MM.1S (cell line): Measurements from ENCODE around the gene CHST10.
A peak's percentile ranks its signal among the peaks of the same experiment; 100 is the strongest.

ENCODE experiments used
- DNase-seq: peaks from one replicate; pipeline ENCODE4 v3.0.0-alpha.2; 2015
- H2AFZ ChIP-seq: fragments of 300-600 bp; sonication (generic); 2 replicates; pipeline ENCODE4 v1.6.0; 2016; ENCODE audit warnings: antibody characterized with exemption, low read length
- H3F3A ChIP-seq: fragments of 300-600 bp; sonication (generic); 2 replicates; pipeline ENCODE4 v1.6.1; 2016; ENCODE audit warnings: mild to moderate bottlenecking, antibody characterized with exemption, low read length, moderate library complexity, mixed read lengths; ENCODE audit not compliant: insufficient read depth
- H3K27ac ChIP-seq: fragments of 300-600 bp; sonication (generic); 2 replicates; pipeline ENCODE4 v1.5.1; 2016; ENCODE audit warnings: mild to moderate bottlenecking, low read length
- H3K27me3 ChIP-seq: fragments of 300-600 bp; sonication (generic); replicated peaks from 2 replicates; pipeline ENCODE4 v1.6.0; 2016; ENCODE audit warnings: low read length; ENCODE audit not compliant: insufficient read depth
- H3K36me3 ChIP-seq: fragments of 300-600 bp; sonication (generic); replicated peaks from 2 replicates; pipeline ENCODE4 v1.6.1; 2016; ENCODE audit warnings: mild to moderate bottlenecking, low read length, mixed read lengths; ENCODE audit not compliant: insufficient read depth
- H3K4me1 ChIP-seq: fragments of 300-600 bp; sonication (generic); 2 replicates; pipeline ENCODE4 v1.6.1; 2016; ENCODE audit warnings: low read length, mixed read lengths
- H3K4me2 ChIP-seq: fragments of 300-600 bp; sonication (generic); 2 replicates; pipeline ENCODE4 v1.6.0; 2016; ENCODE audit warnings: low read depth, low read length
- H3K4me3 ChIP-seq: fragments of 300-600 bp; sonication (generic); 2 replicates; pipeline ENCODE4 v1.5.1; 2016; ENCODE audit warnings: low read length, mixed read lengths
- H3K79me2 ChIP-seq: fragments of 300-600 bp; sonication (generic); 2 replicates; pipeline ENCODE4 v1.6.1; 2016; ENCODE audit warnings: mixed run types, low read length, mixed read lengths
- H3K9ac ChIP-seq: fragments of 300-600 bp; sonication (generic); 2 replicates; pipeline ENCODE4 v1.6.1; 2016; ENCODE audit warnings: low read length, mixed read lengths
- H3K9me2 ChIP-seq: fragments of 300-600 bp; sonication (generic); replicated peaks from 2 replicates; pipeline ENCODE4 v1.6.1; 2016; ENCODE audit warnings: mild to moderate bottlenecking, low read length, mixed read lengths; ENCODE audit not compliant: insufficient read depth
- H3K9me3 ChIP-seq: fragments of 300-600 bp; sonication (generic); replicated peaks from 2 replicates; pipeline ENCODE4 v1.6.1; 2016; ENCODE audit warnings: mild to moderate bottlenecking, low read length, mixed read lengths; ENCODE audit not compliant: insufficient read depth
- H4K20me1 ChIP-seq: fragments of 300-600 bp; sonication (generic); 2 replicates; pipeline ENCODE4 v1.6.1; 2016; ENCODE audit warnings: mild to moderate bottlenecking, low read length, moderate library complexity, mixed read lengths; ENCODE audit not compliant: insufficient read depth
- EZH2 ChIP-seq: fragments of 300-600 bp; sonication (generic); optimal IDR thresholded peaks from 2 replicates; pipeline ENCODE3; 2017; ENCODE audit warnings: low read depth, mild to moderate bottlenecking, antibody characterized with exemption, low read length, mixed read lengths
- EZH2phosphoT487 ChIP-seq: fragments of 300-600 bp; sonication (generic); IDR thresholded peaks from 2 replicates; pipeline ENCODE4 v1.6.1; 2018; ENCODE audit warnings: antibody characterized with exemption, low read length
- TF ChIP-seq, protein P1 (sequence below): fragments of 300-600 bp; sonication (generic); IDR thresholded peaks from 2 replicates; pipeline ENCODE4 v1.5.1; 2016; ENCODE audit warnings: antibody characterized with exemption, low read length, mixed read lengths

The CHST10 gene

DNA sequence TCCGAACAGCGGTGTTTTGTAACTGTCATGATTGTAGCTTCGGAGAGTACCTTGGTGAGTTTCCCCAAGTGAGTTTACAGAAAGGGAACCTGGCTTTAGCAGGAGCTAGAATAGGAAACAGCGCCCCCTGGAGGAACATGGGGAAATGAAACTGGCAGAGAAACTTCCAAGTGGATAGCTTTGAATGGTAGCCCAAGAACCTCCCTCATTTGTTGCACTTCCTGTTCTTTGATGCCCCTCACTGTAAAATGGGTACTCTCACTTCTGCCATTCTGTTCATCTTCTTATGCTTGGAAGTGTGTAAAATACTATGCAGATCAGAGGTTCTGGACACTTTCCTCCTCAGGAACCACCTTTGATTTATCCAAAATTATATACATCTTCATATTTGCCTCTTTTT lies 36.2 kb downstream of the CHST10 start:
- Histone ChIP-seq H3K9me3 (no peaks in the 10 kb centered on the region), H3K27ac (no peak overlapping the region), H3K27me3 (no peaks in the 10 kb centered on the region), H3K9ac (no peak overlapping the region), H3K79me2 (no peaks in the 10 kb centered on the region), H2AFZ (no peak overlapping the region), H3K4me3 (no peak overlapping the region), H3K9me2 (no peaks in the 10 kb centered on the region), H4K20me1 (no peaks in the 10 kb centered on the region), H3F3A (no peaks in the 10 kb centered on the region), H3K4me1 (no peaks in the 10 kb centered on the region), H3K36me3 (no peaks in the 10 kb centered on the region), H3K4me2 (no peak overlapping the region)
- TF ChIP-seq EZH2phosphoT487 (no peak), EZH2 (no peak)
- TF ChIP-seq, protein P1, sequence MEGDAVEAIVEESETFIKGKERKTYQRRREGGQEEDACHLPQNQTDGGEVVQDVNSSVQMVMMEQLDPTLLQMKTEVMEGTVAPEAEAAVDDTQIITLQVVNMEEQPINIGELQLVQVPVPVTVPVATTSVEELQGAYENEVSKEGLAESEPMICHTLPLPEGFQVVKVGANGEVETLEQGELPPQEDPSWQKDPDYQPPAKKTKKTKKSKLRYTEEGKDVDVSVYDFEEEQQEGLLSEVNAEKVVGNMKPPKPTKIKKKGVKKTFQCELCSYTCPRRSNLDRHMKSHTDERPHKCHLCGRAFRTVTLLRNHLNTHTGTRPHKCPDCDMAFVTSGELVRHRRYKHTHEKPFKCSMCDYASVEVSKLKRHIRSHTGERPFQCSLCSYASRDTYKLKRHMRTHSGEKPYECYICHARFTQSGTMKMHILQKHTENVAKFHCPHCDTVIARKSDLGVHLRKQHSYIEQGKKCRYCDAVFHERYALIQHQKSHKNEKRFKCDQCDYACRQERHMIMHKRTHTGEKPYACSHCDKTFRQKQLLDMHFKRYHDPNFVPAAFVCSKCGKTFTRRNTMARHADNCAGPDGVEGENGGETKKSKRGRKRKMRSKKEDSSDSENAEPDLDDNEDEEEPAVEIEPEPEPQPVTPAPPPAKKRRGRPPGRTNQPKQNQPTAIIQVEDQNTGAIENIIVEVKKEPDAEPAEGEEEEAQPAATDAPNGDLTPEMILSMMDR, result peak; percentile 74
- DNase-seq, result peak; percentile 64

DNA sequence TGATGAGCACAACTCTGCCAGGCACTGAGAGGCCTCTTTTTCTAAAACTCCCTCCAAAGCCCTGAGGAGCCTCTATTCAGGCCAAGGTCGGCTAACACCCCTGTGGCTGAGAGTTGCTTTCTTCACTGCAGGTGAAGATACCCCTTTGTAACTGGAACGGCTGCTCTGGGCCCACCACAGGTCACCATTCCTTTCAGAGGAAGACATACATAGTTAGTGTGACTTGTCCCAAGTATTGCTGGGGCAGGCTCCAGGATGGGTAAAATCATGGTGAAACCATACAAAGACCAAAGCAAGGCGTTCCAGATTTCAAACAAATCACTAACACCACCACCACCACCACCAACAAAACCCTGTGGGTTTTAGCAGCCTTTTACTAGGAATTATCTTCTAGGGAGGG lies 36.8 kb downstream of the CHST10 start:
- Histone ChIP-seq H3K27me3 (no peaks in the 10 kb centered on the region), H3K9ac (no peak overlapping the region), H4K20me1 (no peaks in the 10 kb centered on the region), H3K27ac (no peak overlapping the region), H3K4me3 (no peak overlapping the region), H3K4me1 (no peaks in the 10 kb centered on the region), H3K9me2 (no peaks in the 10 kb centered on the region), H3K36me3 (no peaks in the 10 kb centered on the region), H3K9me3 (no peaks in the 10 kb centered on the region), H3K4me2 (no peak overlapping the region), H3K79me2 (no peaks in the 10 kb centered on the region), H2AFZ (no peak overlapping the region), H3F3A (no peaks in the 10 kb centered on the region)
- TF ChIP-seq EZH2, result no peak
- TF ChIP-seq, protein P1, result no peak
- no peak for TF ChIP-seq EZH2phosphoT487
- DNase-seq, result no peak

DNA sequence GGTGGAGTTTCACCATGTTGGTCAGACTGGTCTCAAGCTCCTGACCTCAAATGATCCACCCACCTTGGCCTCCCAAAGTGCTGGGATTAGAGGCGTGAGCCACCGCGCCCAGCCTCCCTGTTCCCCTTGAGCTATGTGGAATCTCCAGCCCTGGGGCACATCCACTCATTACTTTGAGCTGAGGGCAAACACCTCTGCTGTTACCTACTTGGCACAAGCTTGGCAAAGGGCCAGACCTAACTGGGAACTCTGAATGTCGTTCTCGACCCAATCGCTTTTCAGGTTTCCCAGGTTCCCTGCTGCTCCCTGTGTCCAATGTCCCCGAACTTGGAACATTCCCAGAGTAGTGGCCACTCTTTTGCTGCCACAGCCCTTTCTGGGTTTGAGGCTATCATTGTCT lies 40.6 kb downstream of the CHST10 start:
- Histone ChIP-seq H2AFZ (no peak overlapping the region), H4K20me1 (no peaks in the 10 kb centered on the region), H3K9me3 (no peaks in the 10 kb centered on the region), H3K27ac (no peak overlapping the region), H3K36me3 (no peaks in the 10 kb centered on the region), H3K79me2 (no peaks in the 10 kb centered on the region), H3K4me1 (no peaks in the 10 kb centered on the region), H3K27me3 (no peaks in the 10 kb centered on the region), H3K4me2 (no peak overlapping the region), H3K9ac (no peak overlapping the region), H3F3A (no peaks in the 10 kb centered on the region), H3K4me3 (no peak overlapping the region), H3K9me2 (no peaks in the 10 kb centered on the region)
- DNase-seq, result no peak
- TF ChIP-seq EZH2phosphoT487, result no peak
- TF ChIP-seq, protein P1, result no peak
- no peak for TF ChIP-seq EZH2

DNA sequence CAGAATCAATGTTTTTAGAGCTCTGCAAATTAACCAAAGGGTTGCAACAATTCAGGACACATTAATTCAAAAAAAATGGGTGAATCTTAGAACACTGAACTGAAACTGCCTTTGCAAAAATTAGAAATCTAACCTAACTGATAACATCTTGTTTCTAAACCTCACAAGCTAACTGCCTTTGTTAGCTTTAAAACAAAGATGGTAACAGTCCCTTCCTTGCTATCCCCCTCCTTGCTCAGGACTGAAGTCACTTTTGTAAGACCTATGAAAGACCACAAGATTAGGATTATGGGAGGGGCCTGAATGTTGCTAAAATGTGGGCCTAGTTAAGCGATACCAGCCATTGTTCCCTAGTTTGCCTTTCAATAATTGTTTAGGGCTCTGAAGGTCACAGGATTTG lies 50.3 kb downstream of the CHST10 start:
- H3K4me2 ChIP-seq, result no peak overlapping the region
- no peaks in the 10 kb centered on the region for H3K36me3 ChIP-seq
- no peaks in the 10 kb centered on the region for H3K9me2 ChIP-seq
- no peak for DNase-seq
- H2AFZ ChIP-seq, result no peak overlapping the region
- no peak overlapping the region for H3K4me3 ChIP-seq
- no peaks in the 10 kb centered on the region for H3K79me2 ChIP-seq
- no peaks in the 10 kb centered on the region for H3F3A ChIP-seq
- no peak overlapping the region for H3K9ac ChIP-seq
- H3K9me3 ChIP-seq, result no peaks in the 10 kb centered on the region
- H3K27ac ChIP-seq, result no peak overlapping the region
- TF ChIP-seq, protein P1, result no peak
- TF ChIP-seq EZH2 (no peak), EZH2phosphoT487 (no peak)
- H3K4me1 ChIP-seq, result no peaks in the 10 kb centered on the region
- H3K27me3 ChIP-seq, result no peaks in the 10 kb centered on the region
- no peaks in the 10 kb centered on the region for H4K20me1 ChIP-seq
